HCT116 (cell line): ENCODE data around the gene SLC9A7. TPM values are rescaled to one million over a fixed set of nuclear protein-coding genes. Genes with fewer than 3 reads are reported as not detected.

ENCODE experiments used
- ATAC-seq: fragments of 200-7000 bp; cut with Tn5 transposase; 2 replicates; pipeline ENCODE4 v1.9.1; 2020; ENCODE audit warnings: mild to moderate bottlenecking, moderate library complexity
- BruUV-seq: library from RNA; stranded (reverse); fragments of 400-500 nt; replicated peaks from 2 replicates; lab custom pipeline; 2021; lab: Mats Ljungman, UMichigan
- CTCF ChIA-PET: fragments of 300-600 bp; sonication (Branson Sonifier 250); formaldehyde crosslinking; loops from one replicate; lab custom pipeline; 2021; ENCODE audit warnings: antibody characterized with exemption; lab: Charles Lee
- POLR2A ChIA-PET: fragments of 300-600, 350-600 bp; sonication (Branson Sonifier 250); formaldehyde crosslinking; loops from one replicate; lab custom pipeline; 2021; ENCODE audit warnings: antibody characterized with exemption; lab: Charles Lee
- RAD21 ChIA-PET, 2 experiments: fragments of 300-600 bp; sonication (Branson Sonifier 250); formaldehyde crosslinking; loops; one replicate each; lab custom pipeline; 2023; ENCODE audit warnings: low total read pairs in 2 of 2; ENCODE audit not compliant: uncharacterized antibody in 2 of 2, unreplicated experiment in 2 of 2, low non-redundant PET in 1 of 2; lab: Charles Lee
- DNase-seq: peaks from one replicate; pipeline ENCODE4 v3.0.0-alpha.2; 2010; ENCODE audit warnings: low read depth, low spot score
- H2AFZ ChIP-seq: fragments of 200-600 bp; shearing (Covaris generic), sonication (generic); 2 replicates; pipeline ENCODE4 v1.6.1; 2017; ENCODE audit warnings: low read depth, mixed run types, mixed read lengths, antibody characterized with exemption, low read length; ENCODE audit not compliant: poor library complexity, severe bottlenecking
- H3K27ac ChIP-seq: 2 replicates; pipeline ENCODE4 v1.5.1; 2012; ENCODE audit warnings: low read depth, low read length
- H3K27me3 ChIP-seq: fragments of 200-600 bp; sonication (generic); 2 replicates; pipeline ENCODE4 v1.6.1; 2016; ENCODE audit warnings: mixed run types, low read length, mixed read lengths; ENCODE audit not compliant: insufficient read depth
- H3K36me3 ChIP-seq, 2 experiments: fragments of 200-500 bp in 1 of 2; fragments of 200-600 bp in 1 of 2; sonication (Bioruptor generic) in 1 of 2; sonication (generic) in 1 of 2; 2 replicates each; pipeline versions ENCODE4 v1.5.1 to v1.6.1; 2014 to 2016; ENCODE audit warnings: low read length in 2 of 2, inconsistent platforms in 1 of 2, mixed read lengths in 1 of 2, mixed run types in 1 of 2; ENCODE audit not compliant: insufficient read depth in 2 of 2, control insufficient read depth in 1 of 2
- H3K4me1 ChIP-seq, 2 experiments: fragments of 200-600 bp in 1 of 2; sonication (generic) in 1 of 2; 2 replicates each; pipeline versions ENCODE4 v1.5.1 to v1.6.1; 2012 to 2017; ENCODE audit warnings: low read length in 2 of 2, inconsistent platforms in 1 of 2, mild to moderate bottlenecking in 1 of 2, mixed read lengths in 1 of 2, mixed run types in 1 of 2, moderate library complexity in 1 of 2; ENCODE audit not compliant: insufficient read depth in 2 of 2, control insufficient read depth in 1 of 2
- H3K4me2 ChIP-seq: fragments of 200-600 bp; sonication (generic); 2 replicates; pipeline ENCODE4 v1.6.1; 2017; ENCODE audit warnings: mixed run types, low read length, mixed read lengths
- H3K4me3 ChIP-seq, 2 experiments: fragments of 200-600 bp in 1 of 2; sonication (generic) in 1 of 2; replicated peaks in 1 of 2; 2 replicates each; pipeline ENCODE4 v1.5.1; 2011 to 2016; ENCODE audit warnings: low read length in 2 of 2, control low read depth in 1 of 2, low read depth in 1 of 2, mild to moderate bottlenecking in 1 of 2, mixed read lengths in 1 of 2, mixed run types in 1 of 2
- H3K79me2 ChIP-seq: fragments of 200-600 bp; sonication (generic); 2 replicates; pipeline ENCODE4 v1.6.1; 2017; ENCODE audit warnings: mild to moderate bottlenecking, mixed run types, low read length, moderate library complexity, mixed read lengths; ENCODE audit not compliant: insufficient read depth
- H3K9ac ChIP-seq: fragments of 200-600 bp; sonication (generic); 2 replicates; pipeline ENCODE4 v1.6.1; 2016; ENCODE audit warnings: low read length, mixed read lengths
- H3K9me2 ChIP-seq: fragments of 200-600 bp; sonication (generic), shearing (Covaris generic); 2 replicates; pipeline ENCODE4 v1.6.1; 2017; ENCODE audit warnings: mixed run types, mild to moderate bottlenecking, moderate library complexity; ENCODE audit not compliant: insufficient read depth
- H3K9me3 ChIP-seq, 2 experiments: fragments of 200-500 bp in 1 of 2; fragments of 200-600 bp in 1 of 2; sonication (Bioruptor generic) in 1 of 2; sonication (generic) in 1 of 2; 2 replicates each; pipeline ENCODE4 v1.6.1; 2014 to 2017; ENCODE audit warnings: low read length in 2 of 2, mixed read lengths in 2 of 2, inconsistent platforms in 1 of 2, low read depth in 1 of 2, mild to moderate bottlenecking in 1 of 2, mixed run types in 1 of 2, moderate library complexity in 1 of 2; ENCODE audit not compliant: control insufficient read depth in 1 of 2, insufficient read depth in 1 of 2
- H4K20me1 ChIP-seq: fragments of 200-600 bp; sonication (generic), shearing (Covaris generic); 2 replicates; pipeline ENCODE4 v1.6.1; 2017; ENCODE audit warnings: mixed run types, mild to moderate bottlenecking, moderate library complexity; ENCODE audit not compliant: insufficient read depth
- CTCF ChIP-seq, 3 experiments: fragments of 200-600 bp in 1 of 3; sonication (generic) in 1 of 3; IDR thresholded peaks in 2 of 3; conservative IDR thresholded peaks in 1 of 3; 2 replicates each; pipeline ENCODE4 v1.5.1; 2012 to 2017; ENCODE audit warnings: low read depth in 2 of 3, low read length in 2 of 3, antibody characterized with exemption in 1 of 3, borderline replicate concordance in 1 of 3, control low read depth in 1 of 3, mild to moderate bottlenecking in 1 of 3, mixed read lengths in 1 of 3, mixed run types in 1 of 3, moderate library complexity in 1 of 3; ENCODE audit not compliant: insufficient read depth in 1 of 3
- EZH2phosphoT487 ChIP-seq: fragments of 200-600 bp; IDR thresholded peaks from 2 replicates; pipeline ENCODE4 v1.6.1; 2018; ENCODE audit warnings: antibody characterized with exemption, borderline replicate concordance
- MAX ChIP-seq: IDR thresholded peaks from 2 replicates; pipeline ENCODE4 v1.6.1; 2012
- POLR2AphosphoS5 ChIP-seq: IDR thresholded peaks from 2 replicates; pipeline ENCODE4 v1.6.1; 2011; ENCODE audit warnings: mild to moderate bottlenecking, low read depth, low read length, moderate library complexity
- RAD21 ChIP-seq: IDR thresholded peaks from 2 replicates; pipeline ENCODE4 v1.6.1; 2012; ENCODE audit warnings: low read depth, mild to moderate bottlenecking
- REST ChIP-seq: IDR thresholded peaks from 2 replicates; pipeline ENCODE4 v1.6.1; 2012; ENCODE audit warnings: low read depth
- SP1 ChIP-seq: IDR thresholded peaks from 2 replicates; pipeline ENCODE4 v1.6.1; 2012; ENCODE audit warnings: low read depth
- TCF7L2 ChIP-seq: IDR thresholded peaks from 2 replicates; pipeline ENCODE4 v1.7.0; 2011; ENCODE audit warnings: borderline replicate concordance, inconsistent platforms; ENCODE audit not compliant: insufficient read depth, insufficient read length; ENCODE audit errors: extremely low read depth
- ZFX ChIP-seq: fragments of 450-650 bp; IDR thresholded peaks from 2 replicates; pipeline ENCODE4 v1.6.1; 2017
- ZNF274 ChIP-seq: fragments of 200-500 bp; sonication (Bioruptor generic); IDR thresholded peaks from 2 replicates; pipeline ENCODE4 v1.6.1; 2014; ENCODE audit warnings: mild to moderate bottlenecking, low read depth, low read length, inconsistent platforms
- intact Hi-C: fragments of 100-400 bp; cut with micrococcal nuclease; formaldehyde crosslinking; loops from 2 replicates; pipeline ENCODE4 v1.10.0; 2022
- total RNA-seq: library from RNA; stranded (reverse); gene quantifications from one replicate; pipeline ENCODE4 v1.2.1, GENCODE V29; 2021; ENCODE audit not compliant: unreplicated experiment

The SLC9A7 gene
- total RNA-seq, 1 experiment from 2014 or later = 18.6 TPM

GRCh38 chrX:46643636-46644035, 115.3 kb downstream of the SLC9A7 start:
- intact Hi-C loops = loop anchor here (5.0 to 10.0 kb wide), 2 partner anchors 86 to 451 kb away; no protein-coding TSS in a partner anchor
- no peaks in the 10 kb centered on the region for H3K9me3 ChIP-seq
- no peak overlapping the region for H3K4me3 ChIP-seq
- TF ChIP-seq SP1 (no peak), ZFX (no peak)
- no peaks in the 10 kb centered on the region for H3K27me3 ChIP-seq
- BruUV-seq = no TSS peak
- POLR2A ChIA-PET = no interaction called here
- H3K36me3 ChIP-seq = no peaks in the 10 kb centered on the region
- RAD21 ChIA-PET = no interaction called here
- ATAC-seq (no peak), DNase-seq (no peak)
- H2AFZ ChIP-seq = no peak overlapping the region
- H3K79me2 ChIP-seq = no peaks in the 10 kb centered on the region
- no peak overlapping the region for H3K4me2 ChIP-seq
- no peak overlapping the region for H3K9ac ChIP-seq
- H3K27ac ChIP-seq = no peak overlapping the region
- H3K9me2 ChIP-seq = no peaks in the 10 kb centered on the region
- H4K20me1 ChIP-seq = no peaks in the 10 kb centered on the region
- CTCF ChIA-PET = interaction anchor here (0.9 kb wide), 1 partner anchor 388 kb away, joined by 3 read pairs; no protein-coding TSS in a partner anchor
- no peaks in the 10 kb centered on the region for H3K4me1 ChIP-seq

- ATAC-seq (peak; percentile 73), DNase-seq (no peak)
- CTCF ChIA-PET = interaction anchor here (2.6 kb wide), 1 partner anchor 87 kb away, joined by 18 read pairs; no protein-coding TSS in a partner anchor
- no TSS peak for BruUV-seq
- Histone ChIP-seq H4K20me1 (no peaks in the 10 kb centered on the region), H3K9me3 (no peaks in the 10 kb centered on the region), H3K27me3 (no peaks in the 10 kb centered on the region), H3K36me3 (no peaks in the 10 kb centered on the region), H3K9ac (no peak overlapping the region), H3K4me2 (no peak overlapping the region), H3K9me2 (no peaks in the 10 kb centered on the region), H3K4me1 (peaks cover 3 to 10% of the 10 kb centered on the region in 2 experiments; a peak in 2 of 4 replicates)
- RAD21 ChIA-PET = no interaction called here
- POLR2A ChIA-PET = no interaction called here
- intact Hi-C loops = loop anchor here (5.0 to 10.0 kb wide), 2 partner anchors 85 to 453 kb away; no protein-coding TSS in a partner anchor
- TF ChIP-seq TCF7L2 (no peak), EZH2phosphoT487 (no peak), RAD21 (peak; percentile 52), POLR2AphosphoS5 (no peak), REST (no peak), MAX (peak; percentile 40; the same call in 1 of the 2 replicates), ZNF274 (no peak), CTCF (IDR thresholded peaks at IDR 0.05 in 2 of 3, conservative IDR thresholded peaks at IDR 0.05 in 1 of 3; ENCODE audit: borderline replicate concordance in 1 of 3, insufficient read depth in 1 of 3, low read depth in 2 of 3, low read length in 2 of 3) (peak; percentile 11 to 41 (median 40); a peak in 4 of 6 replicates), SP1 (no peak)
- TF ChIP-seq, all 23 proteins: peak for 3
- no peak overlapping the region for H3K27ac ChIP-seq
- no peak overlapping the region for H2AFZ ChIP-seq
- no peaks in the 10 kb centered on the region for H3K79me2 ChIP-seq
- no peak overlapping the region for H3K4me3 ChIP-seq
Measured at GRCh38 chrX:46642145-46642544, 116.8 kb downstream of the SLC9A7 start.
